ENCODE data around the gene CTU2. TPM values are rescaled to one million over a fixed set of nuclear protein-coding genes. Genes with fewer than 3 reads are reported as not detected.

The CTU2 gene
- total and polyA plus RNA-seq, 9 of the 15 experiments (the other 6 are each of a cell fraction or from before 2014, with no cell fraction given): 1.3 to 105 (median 23.2) TPM

DNA sequence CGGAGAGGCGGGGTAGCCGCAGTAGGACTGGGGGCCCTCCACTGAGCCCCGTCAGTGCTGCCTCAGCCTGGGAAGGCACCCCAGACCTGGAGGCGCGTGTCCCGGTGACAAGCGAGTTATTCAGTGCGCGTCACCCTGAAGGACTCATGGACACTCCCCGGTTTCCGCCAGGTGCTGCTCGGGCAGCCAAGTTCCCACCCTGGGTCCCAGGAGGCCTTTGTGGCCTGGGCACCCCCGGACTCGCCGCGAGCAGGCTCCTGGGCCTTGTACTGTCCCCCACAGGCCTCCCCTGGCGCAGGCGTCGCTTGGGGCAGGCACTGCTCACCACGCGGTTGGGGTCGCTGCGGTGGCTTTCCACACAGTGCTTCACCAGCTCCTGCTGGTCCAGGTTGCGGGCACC lies 7.7 kb upstream of the CTU2 start:
- no peak for DNase-seq (ENCODE audit: extremely low read depth in 1 of 4, low spot score in 3 of 4)
- Histone ChIP-seq H3K27ac (ENCODE audit: extremely low read depth, low read depth, low read length) (no peak overlapping the region), H3K4me2 (ENCODE audit: insufficient read depth, low read length) (no peak overlapping the region), H2AFZ (ENCODE audit: low read depth, low read length) (no peak overlapping the region), H3K36me3 (ENCODE audit: control insufficient read depth, insufficient read depth, low read length) (peaks cover 73% of the 10 kb centered on the region; the same call in 1 of the 3 replicates), H3K9me1 (ENCODE audit: control insufficient read depth, insufficient read depth, low read length) (no peaks in the 10 kb centered on the region), H3K27me3 (ENCODE audit: control insufficient read depth in 2 of 2, insufficient read depth in 2 of 2, low read length in 2 of 2) (no peaks in the 10 kb centered on the region), H3K9me3 (replicated peaks; ENCODE audit: control insufficient read depth, insufficient read depth, low read depth, low read length) (no peaks in the 10 kb centered on the region), H3K79me2 (ENCODE audit: control insufficient read depth, insufficient read depth, low read length) (peaks cover 25% of the 10 kb centered on the region), H4K20me1 (replicated peaks; ENCODE audit: control insufficient read depth, insufficient read depth, low read length) (peaks cover under 1% of the 10 kb centered on the region; the same call in 1 of the 2 replicates), H3K4me1 (replicated peaks in 1 of 2; ENCODE audit: control insufficient read depth in 2 of 2, insufficient read depth in 2 of 2, low read length in 2 of 2) (peaks cover 10 to 88% of the 10 kb centered on the region in 2 experiments), H3K9ac (ENCODE audit: insufficient read depth in 1 of 2, low read depth in 2 of 2, low read length in 2 of 2) (no peak overlapping the region), H3K4me3 (no peak overlapping the region)
- no peak for ATAC-seq
- WGBS (ENCODE audit: insufficient coverage, low coverage, missing lambda C conversion rate): 95% methylated on average over 25 of the region's 25 CpGs
- ChIA-PET CTCF (ENCODE audit: low intra/inter-chr PET ratio) (interaction anchor here (0.8 kb wide), 1 partner anchor 87 kb away, joined by 3 read pairs; no protein-coding TSS in a partner anchor), POLR2A (interaction anchor here (0.9 kb wide), 1 partner anchor 9 kb away, joined by 3 read pairs; no protein-coding TSS in a partner anchor)
- in situ Hi-C loops (cut with MboI) (no loop called here), intact Hi-C loops (cut with micrococcal nuclease) (no loop called here)
- no TSS peak for BruUV-seq (replicated peaks)
- TF ChIP-seq EGR1 (conservative IDR thresholded peaks at IDR 0.05): no peak
- TF ChIP-seq, protein P1, sequence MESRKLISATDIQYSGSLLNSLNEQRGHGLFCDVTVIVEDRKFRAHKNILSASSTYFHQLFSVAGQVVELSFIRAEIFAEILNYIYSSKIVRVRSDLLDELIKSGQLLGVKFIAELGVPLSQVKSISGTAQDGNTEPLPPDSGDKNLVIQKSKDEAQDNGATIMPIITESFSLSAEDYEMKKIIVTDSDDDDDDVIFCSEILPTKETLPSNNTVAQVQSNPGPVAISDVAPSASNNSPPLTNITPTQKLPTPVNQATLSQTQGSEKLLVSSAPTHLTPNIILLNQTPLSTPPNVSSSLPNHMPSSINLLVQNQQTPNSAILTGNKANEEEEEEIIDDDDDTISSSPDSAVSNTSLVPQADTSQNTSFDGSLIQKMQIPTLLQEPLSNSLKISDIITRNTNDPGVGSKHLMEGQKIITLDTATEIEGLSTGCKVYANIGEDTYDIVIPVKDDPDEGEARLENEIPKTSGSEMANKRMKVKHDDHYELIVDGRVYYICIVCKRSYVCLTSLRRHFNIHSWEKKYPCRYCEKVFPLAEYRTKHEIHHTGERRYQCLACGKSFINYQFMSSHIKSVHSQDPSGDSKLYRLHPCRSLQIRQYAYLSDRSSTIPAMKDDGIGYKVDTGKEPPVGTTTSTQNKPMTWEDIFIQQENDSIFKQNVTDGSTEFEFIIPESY (CRISPR knock-in tag; IDR thresholded peaks at IDR 0.05): peak; percentile 57; the same call in 1 of the 2 replicates
- TF ChIP-seq RBFOX2 (IDR thresholded peaks at IDR 0.05; ENCODE audit: low read depth, low read length): 0 out of 2 replicates have a peak, but pooled peaks have one; percentile 0
- no peak for FAIRE-seq

- Histone ChIP-seq H3K9me3 (replicated peaks; ENCODE audit: control insufficient read depth, insufficient read depth, low read depth, low read length) (no peaks in the 10 kb centered on the region), H3K9me1 (ENCODE audit: control insufficient read depth, insufficient read depth, low read length) (no peaks in the 10 kb centered on the region), H3K9ac (ENCODE audit: insufficient read depth in 1 of 2, low read depth in 2 of 2, low read length in 2 of 2) (no peak overlapping the region), H3K36me3 (ENCODE audit: control insufficient read depth, insufficient read depth, low read length) (peaks cover 75% of the 10 kb centered on the region; the same call in 1 of the 3 replicates), H3K27me3 (ENCODE audit: control insufficient read depth in 2 of 2, insufficient read depth in 2 of 2, low read length in 2 of 2) (no peaks in the 10 kb centered on the region), H4K20me1 (replicated peaks; ENCODE audit: control insufficient read depth, insufficient read depth, low read length) (peaks cover 6% of the 10 kb centered on the region; the same call in 1 of the 2 replicates), H2AFZ (ENCODE audit: low read depth, low read length) (no peak overlapping the region), H3K4me1 (replicated peaks in 1 of 2; ENCODE audit: control insufficient read depth in 2 of 2, insufficient read depth in 2 of 2, low read length in 2 of 2) (peaks cover 10 to 88% of the 10 kb centered on the region in 2 experiments), H3K79me2 (ENCODE audit: control insufficient read depth, insufficient read depth, low read length) (peaks cover 31% of the 10 kb centered on the region), H3K4me3 (no peak overlapping the region), H3K4me2 (ENCODE audit: insufficient read depth, low read length) (no peak overlapping the region), H3K27ac (ENCODE audit: extremely low read depth, low read depth, low read length) (no peak overlapping the region)
- ChIA-PET CTCF (ENCODE audit: low intra/inter-chr PET ratio) (no interaction called here), POLR2A (no interaction called here)
- DNase-seq (ENCODE audit: extremely low read depth in 1 of 4, low spot score in 3 of 4): no peak
- ATAC-seq: no peak
- TF ChIP-seq HDAC2 (IDR thresholded peaks at IDR 0.05) (no peak), E2F3 (CRISPR knock-in tag; IDR thresholded peaks at IDR 0.05) (no peak), POLR2G (IDR thresholded peaks at IDR 0.05; ENCODE audit: low read depth, low read length) (peak; percentile 31; the same call in 1 of the 2 replicates), ZNF583 (CRISPR knock-in tag; IDR thresholded peaks at IDR 0.05) (no peak), RBFOX2 (IDR thresholded peaks at IDR 0.05; ENCODE audit: low read depth, low read length) (0 out of 2 replicates have a peak, but pooled peaks have one; percentile 3), RFX7 (CRISPR knock-in tag; IDR thresholded peaks at IDR 0.05) (no peak), BCL6 (CRISPR knock-in tag; IDR thresholded peaks at IDR 0.05) (no peak), E4F1 (CRISPR knock-in tag; IDR thresholded peaks at IDR 0.05; ENCODE audit: borderline replicate concordance) (no peak), FOXP1 (CRISPR knock-in tag; IDR thresholded peaks at IDR 0.05) (no peak)
- in situ Hi-C loops (cut with MboI): no loop called here
- 93% methylated on average over 15 of the region's 16 CpGs for WGBS (ENCODE audit: insufficient coverage, low coverage, missing lambda C conversion rate)
- FAIRE-seq: no peak
- BruUV-seq (replicated peaks): no TSS peak
- intact Hi-C loops (cut with micrococcal nuclease): no loop called here
These were observed 7.1 kb upstream of the CTU2 start for GRCh38 chr16:88699180-88699579.
